Panc1 (cell line): ENCODE measurements around the gene ARFIP1.

ENCODE experiments used
- POLR2AphosphoS5 ChIP-seq: IDR thresholded peaks from 2 replicates; pipeline ENCODE4 v1.6.1; 2012; ENCODE audit warnings: mild to moderate bottlenecking, low read depth, low read length, moderate library complexity
- TF ChIP-seq, protein P1 (sequence below): fragments of 450-650 bp; IDR thresholded peaks from 2 replicates; pipeline ENCODE4 v1.5.1; 2017; ENCODE audit warnings: mild to moderate bottlenecking
- TF ChIP-seq, protein P2 (sequence below), 2 experiments: IDR thresholded peaks; 2 replicates each; pipeline ENCODE4 v1.6.1; 2011 to 2012; ENCODE audit warnings: low read depth in 2 of 2, control low read depth in 1 of 2, low read length in 1 of 2, mild to moderate bottlenecking in 1 of 2, moderate library complexity in 1 of 2; ENCODE audit not compliant: insufficient read depth in 1 of 2

DNA sequence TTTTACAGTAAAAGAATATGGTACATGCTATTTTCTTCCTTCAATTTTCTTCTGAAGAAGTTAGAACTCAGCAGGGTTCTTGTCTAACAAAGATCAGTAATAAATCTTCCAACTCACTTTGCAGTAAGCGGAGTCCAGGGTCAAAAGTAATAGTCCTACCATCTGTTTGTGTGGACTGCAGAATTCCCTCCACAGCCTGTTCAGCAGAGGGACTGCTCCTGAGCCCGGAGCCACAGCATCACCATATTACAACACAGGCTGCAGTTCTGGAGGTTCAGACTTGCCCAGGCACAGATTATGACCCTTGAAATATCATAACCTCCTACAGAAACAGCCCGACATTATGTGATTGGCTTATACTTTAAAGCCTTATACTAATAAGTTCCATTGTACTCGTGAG, 166.7 kb downstream of the ARFIP1 start:
- TF ChIP-seq, protein P1, sequence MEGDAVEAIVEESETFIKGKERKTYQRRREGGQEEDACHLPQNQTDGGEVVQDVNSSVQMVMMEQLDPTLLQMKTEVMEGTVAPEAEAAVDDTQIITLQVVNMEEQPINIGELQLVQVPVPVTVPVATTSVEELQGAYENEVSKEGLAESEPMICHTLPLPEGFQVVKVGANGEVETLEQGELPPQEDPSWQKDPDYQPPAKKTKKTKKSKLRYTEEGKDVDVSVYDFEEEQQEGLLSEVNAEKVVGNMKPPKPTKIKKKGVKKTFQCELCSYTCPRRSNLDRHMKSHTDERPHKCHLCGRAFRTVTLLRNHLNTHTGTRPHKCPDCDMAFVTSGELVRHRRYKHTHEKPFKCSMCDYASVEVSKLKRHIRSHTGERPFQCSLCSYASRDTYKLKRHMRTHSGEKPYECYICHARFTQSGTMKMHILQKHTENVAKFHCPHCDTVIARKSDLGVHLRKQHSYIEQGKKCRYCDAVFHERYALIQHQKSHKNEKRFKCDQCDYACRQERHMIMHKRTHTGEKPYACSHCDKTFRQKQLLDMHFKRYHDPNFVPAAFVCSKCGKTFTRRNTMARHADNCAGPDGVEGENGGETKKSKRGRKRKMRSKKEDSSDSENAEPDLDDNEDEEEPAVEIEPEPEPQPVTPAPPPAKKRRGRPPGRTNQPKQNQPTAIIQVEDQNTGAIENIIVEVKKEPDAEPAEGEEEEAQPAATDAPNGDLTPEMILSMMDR = no peak
- TF ChIP-seq POLR2AphosphoS5 = no peak
- TF ChIP-seq, protein P2, sequence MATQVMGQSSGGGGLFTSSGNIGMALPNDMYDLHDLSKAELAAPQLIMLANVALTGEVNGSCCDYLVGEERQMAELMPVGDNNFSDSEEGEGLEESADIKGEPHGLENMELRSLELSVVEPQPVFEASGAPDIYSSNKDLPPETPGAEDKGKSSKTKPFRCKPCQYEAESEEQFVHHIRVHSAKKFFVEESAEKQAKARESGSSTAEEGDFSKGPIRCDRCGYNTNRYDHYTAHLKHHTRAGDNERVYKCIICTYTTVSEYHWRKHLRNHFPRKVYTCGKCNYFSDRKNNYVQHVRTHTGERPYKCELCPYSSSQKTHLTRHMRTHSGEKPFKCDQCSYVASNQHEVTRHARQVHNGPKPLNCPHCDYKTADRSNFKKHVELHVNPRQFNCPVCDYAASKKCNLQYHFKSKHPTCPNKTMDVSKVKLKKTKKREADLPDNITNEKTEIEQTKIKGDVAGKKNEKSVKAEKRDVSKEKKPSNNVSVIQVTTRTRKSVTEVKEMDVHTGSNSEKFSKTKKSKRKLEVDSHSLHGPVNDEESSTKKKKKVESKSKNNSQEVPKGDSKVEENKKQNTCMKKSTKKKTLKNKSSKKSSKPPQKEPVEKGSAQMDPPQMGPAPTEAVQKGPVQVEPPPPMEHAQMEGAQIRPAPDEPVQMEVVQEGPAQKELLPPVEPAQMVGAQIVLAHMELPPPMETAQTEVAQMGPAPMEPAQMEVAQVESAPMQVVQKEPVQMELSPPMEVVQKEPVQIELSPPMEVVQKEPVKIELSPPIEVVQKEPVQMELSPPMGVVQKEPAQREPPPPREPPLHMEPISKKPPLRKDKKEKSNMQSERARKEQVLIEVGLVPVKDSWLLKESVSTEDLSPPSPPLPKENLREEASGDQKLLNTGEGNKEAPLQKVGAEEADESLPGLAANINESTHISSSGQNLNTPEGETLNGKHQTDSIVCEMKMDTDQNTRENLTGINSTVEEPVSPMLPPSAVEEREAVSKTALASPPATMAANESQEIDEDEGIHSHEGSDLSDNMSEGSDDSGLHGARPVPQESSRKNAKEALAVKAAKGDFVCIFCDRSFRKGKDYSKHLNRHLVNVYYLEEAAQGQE (IDR thresholded peaks at IDR 0.05; ENCODE audit: insufficient read depth in 1 of 2, low read depth in 2 of 2, low read length in 1 of 2) = no peak
